Neural progenitor cell (in vitro differentiated cells): ENCODE data around the gene RSPO1.

Experiments
- EZH2 ChIP-seq: fragments of 200-600 bp; sonication (generic); IDR thresholded peaks from 2 replicates; pipeline ENCODE4 v1.6.1; 2017; ENCODE audit warnings: antibody characterized with exemption, mild to moderate bottlenecking, moderate library complexity
- TF ChIP-seq, protein P1 (sequence below): fragments of 200-600 bp; sonication (generic); IDR thresholded peaks from 2 replicates; pipeline ENCODE4 v1.5.1; 2017; ENCODE audit warnings: antibody characterized with exemption, mild to moderate bottlenecking

DNA sequence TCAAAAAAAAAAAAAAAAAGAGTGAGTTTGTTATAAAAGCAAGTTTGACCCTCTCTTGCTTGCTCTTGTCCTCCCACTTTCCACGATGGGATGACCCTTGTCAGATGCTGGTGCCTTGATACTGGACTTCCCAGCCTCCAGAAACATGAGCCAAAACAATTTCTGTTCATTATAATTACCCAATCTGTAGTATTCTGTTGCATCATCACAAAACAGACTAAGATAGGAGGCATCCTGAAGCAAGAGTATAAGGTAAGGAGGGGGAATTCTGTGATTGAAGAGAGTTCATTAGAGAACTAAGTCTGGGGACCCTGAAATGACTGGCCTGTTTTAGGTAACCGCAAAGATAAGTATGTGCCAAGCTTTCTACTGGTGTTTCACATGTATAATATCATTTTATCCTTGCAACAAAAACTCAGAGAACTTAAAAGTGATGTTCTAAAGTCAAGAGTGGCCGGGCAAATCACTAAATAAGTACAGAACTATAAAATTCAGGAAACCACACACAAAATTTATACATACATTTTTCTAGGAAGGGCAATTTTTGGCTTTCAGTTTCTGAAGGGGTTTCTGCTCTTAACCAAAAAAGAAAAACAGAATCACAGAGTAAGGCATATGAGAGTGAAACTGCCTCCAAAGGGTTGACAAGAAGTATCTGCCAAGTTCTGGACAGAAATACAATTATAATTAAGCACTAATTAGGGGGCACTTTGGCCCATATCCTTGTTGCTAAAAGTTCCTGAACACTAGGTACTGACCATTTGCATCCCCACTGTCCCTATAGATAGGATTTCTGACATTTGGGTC lies 64.0 kb downstream of the RSPO1 start:
- TF ChIP-seq, protein P1, sequence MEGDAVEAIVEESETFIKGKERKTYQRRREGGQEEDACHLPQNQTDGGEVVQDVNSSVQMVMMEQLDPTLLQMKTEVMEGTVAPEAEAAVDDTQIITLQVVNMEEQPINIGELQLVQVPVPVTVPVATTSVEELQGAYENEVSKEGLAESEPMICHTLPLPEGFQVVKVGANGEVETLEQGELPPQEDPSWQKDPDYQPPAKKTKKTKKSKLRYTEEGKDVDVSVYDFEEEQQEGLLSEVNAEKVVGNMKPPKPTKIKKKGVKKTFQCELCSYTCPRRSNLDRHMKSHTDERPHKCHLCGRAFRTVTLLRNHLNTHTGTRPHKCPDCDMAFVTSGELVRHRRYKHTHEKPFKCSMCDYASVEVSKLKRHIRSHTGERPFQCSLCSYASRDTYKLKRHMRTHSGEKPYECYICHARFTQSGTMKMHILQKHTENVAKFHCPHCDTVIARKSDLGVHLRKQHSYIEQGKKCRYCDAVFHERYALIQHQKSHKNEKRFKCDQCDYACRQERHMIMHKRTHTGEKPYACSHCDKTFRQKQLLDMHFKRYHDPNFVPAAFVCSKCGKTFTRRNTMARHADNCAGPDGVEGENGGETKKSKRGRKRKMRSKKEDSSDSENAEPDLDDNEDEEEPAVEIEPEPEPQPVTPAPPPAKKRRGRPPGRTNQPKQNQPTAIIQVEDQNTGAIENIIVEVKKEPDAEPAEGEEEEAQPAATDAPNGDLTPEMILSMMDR, result no peak
- TF ChIP-seq EZH2, result no peak
